T-helper 2 cell treated with Interferon-gamma antibody and Interleukin-4, amounts not matched to agents 100 ng/mL and 5 ng/mL, for 36 hours (primary cell): ENCODE data around the gene VSTM2A. TPM values are rescaled to one million over a fixed set of nuclear protein-coding genes. Genes with fewer than 3 reads are reported as not detected.
"Not testable (repeated sequence)": the region's sequence is repeated elsewhere in the genome, so short reads cannot be mapped to it uniquely, and the experiment has no call there.

ENCODE experiments used
- intact Hi-C: fragments of 100-400 bp; cut with micrococcal nuclease; formaldehyde crosslinking; loops from one replicate; pipeline ENCODE4 v1.15.1; 2023
- total RNA-seq: library from RNA; stranded (reverse); gene quantifications from 2 replicates; pipeline ENCODE4 v1.2.3, GENCODE V29; 2022

Gene VSTM2A
- total RNA-seq, result not detected in 2 replicates

GRCh38 chr7:54541669-54542625 lies at the start of gene VSTM2A:
VSTM2A (plus strand) TSS chr7:54542375; CDS start chr7:54542731, 356 bp downstream.
- intact Hi-C loops, result no loop called here

- intact Hi-C loops, result not testable (repeated sequence)
Observed at GRCh38 chr7:54504531-54504930, 37.6 kb upstream of the VSTM2A start.

- intact Hi-C loops, result no loop called here
Observed at GRCh38 chr7:54529568-54529967, 12.6 kb upstream of the VSTM2A start.

- intact Hi-C loops, result no loop called here
Observed at GRCh38 chr7:54538122-54538521, 4.1 kb upstream of the VSTM2A start.

- intact Hi-C loops, result no loop called here
Observed at GRCh38 chr7:54543051-54543488, 895 bp downstream of the VSTM2A start.

GRCh38 chr7:54544149-54544526 lies 2.0 kb downstream of the VSTM2A start:
- intact Hi-C loops, result no loop called here

GRCh38 chr7:54544527-54545240 lies 2.5 kb downstream of the VSTM2A start:
- intact Hi-C loops, result no loop called here

- intact Hi-C loops, result no loop called here
Observed at GRCh38 chr7:54545241-54545563, 3.0 kb downstream of the VSTM2A start.

GRCh38 chr7:54546081-54546985 lies 4.2 kb downstream of the VSTM2A start:
- intact Hi-C loops, result no loop called here

GRCh38 chr7:54546986-54547314 lies 4.8 kb downstream of the VSTM2A start:
- intact Hi-C loops, result no loop called here

GRCh38 chr7:54550471-54550870 lies 8.3 kb downstream of the VSTM2A start:
- intact Hi-C loops, result no loop called here

- intact Hi-C loops, result no loop called here
Observed at GRCh38 chr7:54556121-54556520, 13.9 kb downstream of the VSTM2A start.

GRCh38 chr7:54559401-54559800 lies 17.2 kb downstream of the VSTM2A start:
- intact Hi-C loops, result no loop called here

GRCh38 chr7:54560198-54560597 lies 18.0 kb downstream of the VSTM2A start:
- intact Hi-C loops, result no loop called here

- intact Hi-C loops, result no loop called here
Observed at GRCh38 chr7:54560723-54561122, 18.5 kb downstream of the VSTM2A start.

- intact Hi-C loops, result no loop called here
Observed at GRCh38 chr7:54563329-54563916, 21.2 kb downstream of the VSTM2A start.

GRCh38 chr7:54565432-54565831 lies 23.3 kb downstream of the VSTM2A start:
- intact Hi-C loops, result no loop called here

GRCh38 chr7:54581511-54581910 lies 39.3 kb downstream of the VSTM2A start:
- intact Hi-C loops, result no loop called here

- intact Hi-C loops, result no loop called here
Observed at GRCh38 chr7:54591404-54592386, 49.5 kb downstream of the VSTM2A start.

- intact Hi-C loops, result no loop called here
Observed at GRCh38 chr7:54596747-54597146, 54.6 kb downstream of the VSTM2A start.
